Stimulated activated CD8-positive, alpha-beta memory T cell treated with anti-CD3 and anti-CD28 coated beads, Interleukin-12 subunit alpha, Interleukin-12 subunit beta, amount 100 ng/mL, for 24 hours (primary cell): ENCODE results near the gene HEPACAM.

Experiments used
- DNase-seq: peaks from one replicate; pipeline ENCODE4 v3.0.0-alpha.2; 2020; ENCODE audit errors: extremely low read depth

HEPACAM gene

GRCh38 chr11:124884869-124885479, 50.9 kb downstream of the HEPACAM start:
- DNase-seq, result no peak

GRCh38 chr11:124884340-124884739, 51.5 kb downstream of the HEPACAM start:
- DNase-seq, result no peak

GRCh38 chr11:124882339-124883071, 53.3 kb downstream of the HEPACAM start:
- DNase-seq, result no peak

- no peak for DNase-seq
These were observed 54.9 kb downstream of the HEPACAM start for GRCh38 chr11:124880958-124881357.

GRCh38 chr11:124880290-124880611, 55.6 kb downstream of the HEPACAM start:
- DNase-seq, result no peak

GRCh38 chr11:124879493-124880289, 56.2 kb downstream of the HEPACAM start:
- no peak for DNase-seq

- no peak for DNase-seq
These were observed 56.9 kb downstream of the HEPACAM start for GRCh38 chr11:124878759-124879492.

- DNase-seq, result no peak
These were observed 57.7 kb downstream of the HEPACAM start for GRCh38 chr11:124877910-124878758.

- no peak for DNase-seq
These were observed 58.3 kb downstream of the HEPACAM start for GRCh38 chr11:124877631-124877909.

- no peak for DNase-seq
These were observed 58.8 kb downstream of the HEPACAM start for GRCh38 chr11:124876818-124877630.

GRCh38 chr11:124875943-124876817, 59.7 kb downstream of the HEPACAM start:
- DNase-seq, result peak; percentile 53

GRCh38 chr11:124875401-124875800, 60.4 kb downstream of the HEPACAM start:
- DNase-seq, result no peak

GRCh38 chr11:124874571-124875255, 61.1 kb downstream of the HEPACAM start:
- DNase-seq, result no peak

- DNase-seq, result no peak
These were observed 61.9 kb downstream of the HEPACAM start for GRCh38 chr11:124873951-124874350.

- no peak for DNase-seq
These were observed 63.1 kb downstream of the HEPACAM start for GRCh38 chr11:124872741-124873140.

- DNase-seq, result no peak
These were observed 63.6 kb downstream of the HEPACAM start for GRCh38 chr11:124872280-124872679.

GRCh38 chr11:124870430-124870829, 65.4 kb downstream of the HEPACAM start:
- DNase-seq, result no peak

- no peak for DNase-seq
These were observed 65.9 kb downstream of the HEPACAM start for GRCh38 chr11:124869856-124870387.

GRCh38 chr11:124869331-124869730, 66.5 kb downstream of the HEPACAM start:
- no peak for DNase-seq
